SHP77 (cell line): ENCODE results near the gene AGO4.
"Not testable (repeated sequence)": the region's sequence is repeated elsewhere in the genome, so short reads cannot be mapped to it uniquely, and the experiment has no call there.

Experiments
- DNase-seq, 2 experiments: peaks; one replicate each; lab custom pipeline; 2025; lab: John Stamatoyannopoulos, UW

The AGO4 gene

DNA sequence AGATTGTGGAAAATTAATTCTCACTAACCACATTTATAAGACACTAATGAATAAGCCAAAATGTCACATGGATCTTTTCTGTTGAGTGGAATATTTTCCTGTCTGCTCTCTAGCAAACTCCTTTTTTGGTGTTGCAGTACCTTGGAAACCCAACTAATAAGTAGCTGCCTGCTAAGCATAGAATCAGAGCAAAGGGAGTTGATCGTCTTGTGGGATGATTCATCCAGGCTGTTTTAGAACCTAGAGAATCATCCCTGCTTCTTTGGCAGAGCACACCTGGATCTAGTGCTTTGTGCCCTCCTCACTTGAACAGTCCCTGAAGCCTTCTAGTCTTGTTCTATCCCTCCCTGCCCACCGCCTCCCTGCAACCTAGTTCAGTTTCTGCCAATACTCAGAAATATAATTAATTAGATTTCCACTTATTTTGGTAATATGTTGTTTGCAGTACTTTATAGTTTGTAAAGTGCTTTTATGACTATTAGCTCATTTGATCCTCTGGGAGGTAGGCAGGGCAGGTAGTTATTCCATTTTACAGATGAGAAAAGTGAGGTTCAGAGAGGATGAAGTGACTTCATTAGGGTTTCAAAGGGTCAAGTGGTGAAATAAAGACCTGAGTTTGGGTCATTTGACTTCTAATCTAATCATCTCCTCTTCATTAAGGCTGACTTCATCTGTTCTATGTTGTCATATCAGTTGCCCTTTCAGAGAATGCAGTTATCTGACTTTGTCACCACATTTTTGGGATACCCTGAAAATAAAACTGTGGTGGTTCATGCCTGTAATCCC, 2.5 kb downstream of the AGO4 start:
- no peak for DNase-seq

DNA sequence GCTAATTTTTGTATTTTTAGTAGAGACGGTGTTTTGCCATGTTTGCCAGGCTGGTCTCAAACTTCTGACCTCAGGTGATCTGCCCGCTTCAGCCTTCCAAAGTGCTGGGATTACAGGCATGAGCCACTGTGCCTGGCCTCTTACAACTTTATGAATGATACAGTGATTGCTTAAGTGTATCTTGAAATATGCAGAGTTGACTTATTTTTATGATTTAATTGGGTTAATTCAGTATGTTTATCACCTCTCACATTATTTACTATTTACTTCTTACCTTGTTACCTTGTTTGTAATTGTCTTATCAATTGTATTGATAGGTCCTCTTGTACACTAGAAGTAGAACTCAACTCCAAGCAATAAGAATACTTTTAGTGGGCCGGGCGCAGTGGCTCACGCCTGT, 4.9 kb downstream of the AGO4 start:
- DNase-seq = not testable (repeated sequence)

DNA sequence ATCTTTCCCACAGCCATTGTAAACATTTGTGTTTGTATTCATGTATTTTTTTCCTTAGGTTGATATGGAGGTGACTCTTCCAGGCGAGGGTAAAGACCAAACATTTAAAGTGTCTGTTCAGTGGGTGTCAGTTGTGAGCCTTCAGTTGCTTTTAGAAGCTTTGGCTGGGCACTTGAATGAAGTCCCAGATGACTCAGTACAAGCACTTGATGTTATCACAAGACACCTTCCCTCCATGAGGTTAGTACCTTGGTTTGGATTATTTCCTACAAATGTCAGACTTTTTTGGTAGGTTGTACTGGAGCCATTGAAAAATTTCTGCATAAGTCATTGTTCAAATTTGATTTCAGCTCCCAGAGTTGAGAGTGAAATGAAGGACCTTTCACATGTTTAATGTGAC, 17.4 kb downstream of the AGO4 start:
- no peak for DNase-seq

DNA sequence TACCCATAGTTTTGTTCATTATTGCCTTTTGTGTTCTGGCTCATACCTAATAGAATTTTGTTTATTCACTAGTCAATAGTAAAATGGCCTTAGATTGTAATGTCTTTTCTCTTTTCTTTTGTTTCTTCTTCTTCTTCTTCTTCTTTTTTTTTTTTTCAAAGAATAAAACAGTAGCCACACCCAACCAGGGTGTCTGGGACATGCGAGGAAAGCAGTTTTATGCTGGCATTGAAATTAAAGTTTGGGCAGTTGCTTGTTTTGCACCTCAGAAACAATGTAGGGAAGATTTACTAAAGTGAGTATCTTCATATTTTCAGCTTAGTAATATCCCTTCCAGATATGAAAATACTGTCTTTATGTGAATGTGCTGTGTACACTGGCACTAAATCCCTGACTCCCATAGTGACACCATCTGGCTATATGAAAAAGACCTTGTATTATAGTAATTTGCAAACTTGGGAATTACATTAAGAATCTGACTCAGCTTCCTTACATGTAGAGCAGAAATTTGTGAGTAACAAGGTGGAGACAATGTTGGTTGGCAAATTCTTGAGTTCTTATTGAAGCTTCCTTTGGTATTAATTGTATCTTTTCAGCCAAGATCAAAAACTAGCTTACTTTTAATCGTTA, 24.6 kb downstream of the AGO4 start:
- DNase-seq = no peak

DNA sequence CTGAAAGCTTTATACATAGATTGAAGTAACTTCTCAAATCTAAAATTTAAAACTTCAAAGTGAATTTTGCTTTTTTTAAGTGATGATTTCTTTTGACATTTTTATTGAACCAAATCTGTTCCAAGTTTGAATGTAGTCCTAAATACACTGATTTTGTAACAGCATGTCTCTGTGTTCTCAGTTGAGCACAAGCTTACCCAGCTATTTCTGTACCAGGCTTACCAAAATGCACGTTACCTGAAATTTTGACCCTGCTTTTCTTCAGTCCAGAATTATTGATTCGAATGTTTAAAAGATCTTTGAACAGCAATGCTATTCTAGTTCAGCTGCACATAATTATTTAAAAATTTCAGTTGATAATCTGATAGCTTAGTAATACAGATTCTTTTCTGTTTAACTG, 25.6 kb downstream of the AGO4 start:
- no peak for DNase-seq

DNA sequence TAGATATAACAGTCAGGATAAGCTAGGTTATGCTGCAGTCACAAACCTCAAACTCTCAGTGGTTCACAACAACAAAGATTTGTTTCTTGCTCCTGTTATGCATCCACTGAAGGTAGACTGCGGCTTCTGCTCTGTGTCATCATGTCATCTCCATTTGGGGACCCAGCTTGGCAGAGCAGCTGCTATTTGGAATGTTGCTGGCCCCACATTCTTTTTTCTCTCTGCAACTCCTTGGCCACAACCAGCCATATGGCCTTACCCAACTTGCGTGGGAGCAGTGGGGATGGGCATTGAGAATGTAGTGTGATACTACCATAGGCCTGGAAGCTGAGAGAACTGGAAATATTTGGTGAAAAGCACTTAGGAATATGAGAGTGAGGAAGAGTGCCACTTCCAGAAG, 26.4 kb downstream of the AGO4 start:
- no peak for DNase-seq

DNA sequence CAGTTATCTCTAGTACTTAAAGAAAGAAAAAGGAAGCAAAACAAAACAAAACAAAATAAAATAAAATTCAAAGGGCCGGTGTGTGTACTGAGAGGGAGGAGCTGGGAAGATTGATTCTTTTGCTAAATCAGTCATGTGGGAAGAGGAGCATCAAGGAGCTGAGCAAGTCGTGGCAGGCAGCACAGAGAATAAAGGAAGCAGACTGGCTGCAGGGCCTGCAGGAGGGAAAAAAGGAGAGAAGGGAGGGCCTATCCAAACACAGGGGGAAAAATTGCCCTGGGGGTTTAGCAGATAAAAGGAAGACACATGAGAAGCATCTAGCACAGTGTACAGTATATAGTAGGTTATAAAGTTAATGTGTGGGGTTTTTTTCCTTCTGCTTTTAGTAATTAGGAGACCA, 27.6 kb downstream of the AGO4 start:
- no peak for DNase-seq

DNA sequence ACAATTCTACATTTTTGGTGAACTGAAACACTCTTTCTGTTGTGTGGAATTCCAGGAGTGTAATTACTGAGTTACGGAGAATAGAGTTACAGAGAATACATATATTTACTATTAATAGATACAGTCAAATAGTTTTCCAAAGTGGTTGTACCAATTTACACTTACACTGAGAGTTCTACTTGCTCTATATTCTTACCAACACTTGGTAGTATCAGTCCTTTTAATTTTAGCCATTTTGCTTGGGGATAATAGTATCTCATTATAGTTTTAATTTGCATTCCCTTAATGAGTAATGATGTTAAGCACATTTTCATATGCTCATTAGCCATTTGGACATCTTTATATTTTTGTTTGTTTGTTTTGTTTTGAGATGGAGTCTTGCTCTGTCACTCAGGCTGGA, 28.9 kb downstream of the AGO4 start:
- DNase-seq = no peak

DNA sequence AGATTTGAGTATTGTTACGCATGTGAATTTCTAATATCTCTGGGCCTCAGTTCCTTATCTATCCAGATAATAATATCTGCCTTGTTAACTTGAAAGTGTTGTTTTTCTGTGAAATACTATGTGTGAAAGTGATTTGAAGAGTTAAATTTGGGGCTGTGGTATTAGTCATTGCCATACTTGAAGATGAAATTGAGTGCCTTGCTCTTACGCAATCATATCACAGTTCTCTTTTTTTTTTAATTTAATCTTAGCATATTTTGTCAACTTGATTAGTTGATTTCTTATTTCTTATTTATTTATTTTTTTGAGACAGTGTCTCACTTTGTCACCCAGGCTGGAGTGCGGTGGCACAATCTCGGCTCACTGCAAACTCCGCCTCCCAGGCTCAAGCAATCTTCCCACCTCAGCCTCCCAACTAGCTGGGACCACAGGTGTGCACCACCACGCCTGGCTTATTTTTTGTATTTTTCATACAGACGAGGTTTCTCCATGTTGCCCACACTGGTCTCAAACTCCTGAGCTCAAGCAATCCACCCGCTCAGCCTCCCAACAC, 31.0 kb downstream of the AGO4 start:
- DNase-seq = no peak

DNA sequence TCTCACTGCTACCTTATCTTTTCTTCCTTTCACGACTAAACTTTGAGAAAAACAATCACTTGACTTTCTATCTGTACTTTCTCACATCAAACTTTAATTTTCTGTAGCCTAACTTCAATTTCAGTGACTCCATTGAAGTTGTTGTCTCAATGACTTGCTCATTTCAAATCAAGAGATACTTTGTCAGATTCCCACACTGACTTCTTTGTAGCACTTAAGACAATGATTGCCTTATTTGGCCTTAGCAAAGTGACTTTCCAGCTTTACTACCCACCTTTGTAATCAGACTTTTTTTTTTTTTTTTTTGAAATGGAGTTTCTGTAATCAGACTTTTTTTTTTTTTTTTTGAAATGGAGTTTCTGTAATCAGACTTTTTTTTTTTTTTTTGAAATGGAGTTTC, 37.0 kb downstream of the AGO4 start:
- no peak for DNase-seq

DNA sequence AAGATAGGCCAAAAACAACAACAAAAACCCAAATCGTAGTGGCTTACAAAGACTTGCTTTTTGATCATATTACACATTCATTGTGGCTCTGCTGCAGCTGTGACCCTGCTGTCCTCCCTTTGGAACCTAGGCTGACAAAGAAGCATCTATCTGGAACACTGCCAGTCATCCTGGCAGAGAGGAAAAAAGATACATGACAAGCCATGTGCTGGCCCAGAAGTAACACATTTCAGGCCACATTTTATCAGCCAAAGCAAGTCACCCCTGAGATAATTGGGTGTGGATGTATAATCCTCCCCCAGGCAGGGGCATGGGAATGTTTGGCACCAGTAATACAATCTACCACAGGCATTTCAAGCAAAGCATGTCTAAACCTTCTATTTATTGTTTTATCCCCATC, 38.0 kb downstream of the AGO4 start:
- no peak for DNase-seq

DNA sequence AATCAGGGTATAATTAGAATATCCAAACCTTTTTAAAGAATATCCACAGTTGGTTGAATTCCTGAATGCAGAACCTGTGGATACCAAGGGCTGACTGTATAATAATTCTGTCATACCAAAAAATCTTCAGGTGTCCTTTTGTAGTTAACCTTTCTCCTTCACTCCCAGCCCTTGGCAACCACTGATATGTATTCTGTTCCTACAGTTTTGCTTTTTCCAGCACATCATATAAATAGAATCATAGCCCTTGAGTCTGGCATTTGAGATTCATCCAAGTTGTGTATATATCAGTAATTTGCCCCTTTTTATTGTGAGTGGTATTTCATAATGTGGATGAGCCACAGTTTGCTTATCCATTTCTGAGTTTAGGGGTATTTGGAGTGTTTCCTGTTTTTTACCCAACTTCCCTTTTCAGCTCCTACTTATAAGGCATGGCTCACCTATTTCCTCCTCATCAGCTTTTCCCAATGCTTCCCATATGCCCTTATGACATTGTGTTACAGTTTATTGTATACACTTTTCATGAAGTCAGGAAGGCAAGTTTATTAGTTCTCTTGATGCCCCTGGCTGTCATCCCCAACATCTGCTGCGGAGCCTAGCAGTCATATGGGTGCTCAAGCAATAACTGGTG, 40.2 kb downstream of the AGO4 start:
- DNase-seq = no peak

DNA sequence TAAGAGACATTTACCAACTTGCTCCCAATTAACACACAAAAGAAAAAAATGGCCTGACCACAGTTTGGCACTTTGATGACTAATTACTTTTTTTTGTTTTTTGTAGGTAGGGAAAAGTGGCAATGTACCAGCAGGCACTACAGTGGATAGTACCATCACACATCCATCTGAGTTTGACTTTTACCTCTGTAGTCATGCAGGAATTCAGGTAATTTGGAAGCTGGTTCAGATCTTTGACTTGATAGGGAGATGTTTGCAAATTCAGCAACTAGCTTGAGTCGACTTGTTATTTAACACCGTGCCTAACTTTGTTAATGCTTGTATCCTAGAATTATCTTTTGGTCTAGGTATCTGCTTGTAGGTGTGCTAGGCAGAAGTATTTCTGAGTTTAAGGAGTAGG, 42.2 kb downstream of the AGO4 start:
- DNase-seq = no peak

DNA sequence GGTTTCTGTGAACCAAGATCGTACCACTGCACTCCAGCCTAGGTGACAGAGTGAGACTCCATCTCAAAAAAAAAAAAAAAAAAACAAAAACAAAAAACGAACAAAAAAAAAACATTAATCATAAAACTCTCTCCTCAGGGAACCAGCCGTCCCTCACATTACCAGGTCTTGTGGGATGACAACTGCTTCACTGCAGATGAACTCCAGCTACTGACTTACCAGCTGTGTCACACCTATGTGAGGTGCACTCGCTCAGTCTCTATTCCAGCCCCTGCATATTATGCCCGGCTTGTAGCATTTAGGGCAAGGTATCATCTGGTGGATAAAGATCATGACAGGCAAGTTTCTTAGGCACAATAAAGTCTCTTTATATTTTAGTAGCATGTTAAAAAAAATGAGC, 42.9 kb downstream of the AGO4 start:
- no peak for DNase-seq

DNA sequence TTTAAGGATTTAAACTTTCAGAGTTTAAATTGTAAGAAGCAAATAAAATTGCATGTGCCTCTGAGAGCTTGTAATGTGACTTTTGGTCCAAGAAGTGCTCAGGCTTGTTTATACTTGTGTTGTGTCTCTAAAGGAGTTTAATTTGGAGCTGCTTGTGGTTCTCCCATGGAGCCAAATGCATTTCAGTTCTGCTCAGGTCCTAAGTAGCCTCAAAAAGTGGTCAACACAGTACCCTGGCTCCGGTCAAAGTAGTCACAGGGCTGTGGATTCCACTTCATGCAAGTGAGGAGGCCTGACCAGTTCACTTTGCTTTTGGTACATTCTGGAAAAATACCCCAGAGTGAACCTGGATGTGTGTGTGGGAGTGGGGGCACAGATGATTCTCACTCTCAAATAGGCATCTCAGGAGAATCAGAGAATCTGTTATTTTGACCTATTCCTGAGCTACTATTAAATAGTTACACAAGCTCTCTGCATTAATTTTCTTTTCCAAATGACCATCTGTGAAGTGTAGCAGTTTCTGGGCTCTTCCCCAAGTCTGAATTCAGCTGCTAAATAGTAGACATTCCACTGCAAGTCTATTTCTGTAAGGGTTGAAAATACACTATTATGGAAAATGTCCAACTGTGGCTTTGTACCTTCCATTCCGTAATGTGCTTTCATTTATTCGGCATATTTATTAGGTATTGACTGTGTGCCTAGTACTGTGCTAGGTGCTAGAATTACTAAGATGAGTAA, 43.5 kb downstream of the AGO4 start:
- DNase-seq = no peak

DNA sequence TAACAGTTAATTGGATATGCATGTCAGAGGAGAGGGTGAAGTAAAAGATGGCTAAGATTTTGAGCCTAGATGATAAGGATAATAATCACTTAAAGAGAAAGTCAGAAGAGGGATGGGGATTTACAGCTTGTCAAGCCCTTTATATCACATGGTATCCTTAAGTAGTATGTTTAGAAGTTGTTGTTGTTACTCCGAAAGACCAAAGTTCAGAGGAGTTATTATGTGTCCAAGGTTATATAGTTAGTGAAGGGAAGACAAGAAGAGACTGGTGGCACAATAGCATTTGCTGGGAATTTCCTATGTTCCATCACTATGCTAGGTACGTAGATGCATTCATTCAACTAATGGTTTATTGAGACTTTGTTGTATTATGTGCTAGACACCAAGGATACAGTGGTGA, 44.4 kb downstream of the AGO4 start:
- no peak for DNase-seq

DNA sequence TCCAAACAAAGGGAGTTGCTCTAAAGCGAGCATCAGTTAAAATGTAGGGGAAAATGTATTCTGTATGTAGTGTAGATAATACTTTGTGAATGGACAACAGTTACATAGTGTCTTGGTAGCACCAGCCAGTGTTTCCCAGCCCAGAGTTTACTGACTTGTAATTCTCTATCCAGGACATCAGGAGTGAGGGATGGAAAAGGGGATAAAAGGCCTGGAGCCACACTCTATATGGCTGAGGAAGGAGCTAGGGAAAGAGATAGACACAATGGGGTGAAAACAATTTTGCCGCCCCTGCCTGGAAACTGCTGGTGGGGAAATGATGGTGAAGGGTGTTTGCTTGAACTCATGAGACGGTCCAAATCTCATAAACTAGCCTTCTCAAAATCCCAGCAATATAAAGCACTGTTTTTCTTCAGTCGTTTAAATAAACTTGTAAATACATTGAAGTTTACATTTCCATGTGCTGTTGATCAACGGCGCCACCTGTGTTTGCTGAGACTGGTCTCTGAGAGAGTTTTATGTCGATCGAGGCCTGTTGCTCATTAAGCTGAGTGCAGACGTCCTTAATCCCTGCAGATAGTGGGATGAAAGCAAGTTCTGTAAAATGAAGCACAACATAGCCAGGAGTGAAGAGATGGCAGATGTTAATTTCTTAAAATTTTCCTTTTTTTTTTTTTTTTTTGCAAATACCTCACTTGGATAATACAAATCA, 47.3 kb downstream of the AGO4 start:
- DNase-seq = peak in 1 of 2 experiments; percentile 14

DNA sequence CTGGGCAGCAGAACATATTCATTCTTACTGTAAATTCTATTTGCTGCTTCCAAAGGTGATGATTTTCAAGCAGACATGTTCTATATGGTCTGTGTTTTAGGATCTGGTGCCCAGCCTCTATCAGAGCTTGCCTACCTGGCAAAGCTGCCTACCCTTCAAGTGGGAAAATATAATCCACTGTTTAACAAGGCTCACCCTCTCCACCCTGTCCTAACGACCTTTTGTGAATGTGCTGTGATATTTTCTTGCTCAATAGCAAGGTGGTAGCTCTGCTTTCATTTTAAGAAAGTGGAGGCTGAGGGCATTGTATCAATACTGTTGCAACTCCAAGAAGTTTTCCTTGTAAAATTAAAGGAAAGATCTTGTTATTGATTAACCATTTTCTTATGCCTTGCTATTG, 49.1 kb downstream of the AGO4 start:
- no peak for DNase-seq

DNA sequence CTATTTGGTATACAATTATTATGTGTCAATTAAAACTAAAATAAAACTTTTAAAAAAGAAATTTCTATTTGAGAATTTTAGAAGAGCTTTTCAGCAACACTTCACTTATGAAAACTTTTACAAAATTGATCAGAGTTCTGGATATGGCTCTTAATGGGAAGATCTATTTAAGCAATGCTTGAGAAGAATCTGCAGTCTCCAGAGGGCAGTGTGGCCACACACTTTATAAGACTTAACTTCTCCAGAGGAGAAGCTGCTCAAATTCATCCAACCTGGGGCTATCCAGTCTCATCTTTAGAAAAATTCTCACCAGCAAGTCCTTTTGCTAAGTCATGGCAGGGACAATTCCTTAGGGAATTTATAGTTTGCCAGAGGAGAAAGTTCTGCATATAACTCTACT, 50.0 kb downstream of the AGO4 start:
- DNase-seq = no peak

DNA sequence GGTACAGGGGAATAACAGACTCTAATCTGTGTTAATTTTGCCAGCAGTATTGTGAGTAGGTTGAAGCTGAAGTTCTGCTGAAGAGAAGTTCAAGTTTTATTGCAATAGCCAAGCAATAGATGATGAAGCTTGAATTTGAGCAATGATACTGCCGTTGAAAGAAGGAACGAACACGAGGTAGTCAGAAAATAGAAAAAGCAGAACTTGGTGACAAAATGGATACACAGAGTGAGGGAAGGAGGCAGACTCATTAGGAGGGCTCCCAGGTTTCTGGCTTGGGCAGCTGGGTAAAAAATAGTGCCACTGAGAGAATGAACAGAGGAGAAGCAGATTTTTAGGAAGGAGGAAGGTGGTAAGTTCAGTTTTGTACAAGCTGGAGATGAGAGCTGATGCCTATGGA, 52.9 kb downstream of the AGO4 start:
- no peak for DNase-seq

DNA sequence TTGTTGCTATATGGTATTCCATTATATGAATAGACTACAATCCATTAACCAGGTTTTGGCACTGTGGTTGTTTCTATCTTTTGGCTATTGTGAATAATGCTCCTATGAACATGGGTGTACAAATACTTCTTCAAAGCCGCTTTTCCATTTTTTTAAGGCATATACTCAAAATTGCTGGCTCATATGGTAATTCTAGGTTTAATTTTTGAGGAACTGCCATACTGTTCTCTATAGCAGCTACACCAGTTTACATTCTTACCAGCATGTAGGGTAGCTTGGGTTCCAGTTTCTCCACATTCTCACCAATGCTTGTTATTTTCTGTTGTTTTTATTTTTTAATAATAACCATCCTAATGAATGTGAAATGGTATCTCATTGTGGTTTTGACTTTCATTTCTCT, 55.3 kb downstream of the AGO4 start:
- no peak for DNase-seq
